HEK293 (cell line): ENCODE measurements around the gene TRPC4AP.

Experiments used
- CTCF ChIP-seq: fragments of 450-650 bp; formaldehyde crosslinking; IDR thresholded peaks from 2 replicates; pipeline ENCODE4 v1.5.1; 2016; ENCODE audit warnings: missing biosample characterization, missing genetic modification characterization
- GLI4 ChIP-seq: fragments of 450-650 bp; formaldehyde crosslinking; IDR thresholded peaks from 2 replicates; pipeline ENCODE4 v1.5.1; 2016; ENCODE audit warnings: missing biosample characterization, missing genetic modification characterization
- OVOL3 ChIP-seq: fragments of 450-650 bp; formaldehyde crosslinking; IDR thresholded peaks from 2 replicates; pipeline ENCODE4 v1.5.1; 2016; ENCODE audit warnings: missing biosample characterization, missing genetic modification characterization
- TCF7L2 ChIP-seq: IDR thresholded peaks from 2 replicates; pipeline ENCODE4 v1.6.1; 2011; ENCODE audit warnings: low read depth, mild to moderate bottlenecking, inconsistent platforms, low read length, moderate library complexity, borderline replicate concordance
- ZBTB10 ChIP-seq: fragments of 450-650 bp; formaldehyde crosslinking; IDR thresholded peaks from 2 replicates; pipeline ENCODE4 v1.5.1; 2016; ENCODE audit warnings: missing biosample characterization, missing genetic modification characterization
- ZBTB21 ChIP-seq: fragments of 450-650 bp; formaldehyde crosslinking; IDR thresholded peaks from 2 replicates; pipeline ENCODE4 v1.5.1; 2017; ENCODE audit warnings: missing biosample characterization, missing genetic modification characterization
- ZNF138 ChIP-seq: fragments of 450-650 bp; formaldehyde crosslinking; IDR thresholded peaks from 2 replicates; pipeline ENCODE4 v1.5.1; 2016; ENCODE audit warnings: missing biosample characterization, missing genetic modification characterization, borderline replicate concordance
- ZNF146 ChIP-seq: fragments of 450-650 bp; formaldehyde crosslinking; IDR thresholded peaks from 2 replicates; pipeline ENCODE4 v1.5.1; 2016; ENCODE audit warnings: missing biosample characterization, missing genetic modification characterization
- ZNF175 ChIP-seq: fragments of 450-650 bp; formaldehyde crosslinking; IDR thresholded peaks from 2 replicates; pipeline ENCODE4 v1.5.1; 2016; ENCODE audit warnings: missing biosample characterization, missing genetic modification characterization
- ZNF274 ChIP-seq, 2 experiments: fragments of 200-500 bp in 1 of 2; fragments of 450-650 bp in 1 of 2; sonication (Bioruptor generic) in 1 of 2; formaldehyde crosslinking in 1 of 2; IDR thresholded peaks; 2 replicates each; pipeline versions ENCODE4 v1.5.1 to v1.6.1; 2014 to 2016; ENCODE audit warnings: borderline replicate concordance in 1 of 2, inconsistent platforms in 1 of 2, low read length in 1 of 2, missing biosample characterization in 1 of 2, missing genetic modification characterization in 1 of 2
- ZNF513 ChIP-seq: fragments of 450-650 bp; IDR thresholded peaks from 2 replicates; pipeline ENCODE4 v1.5.1; 2018; ENCODE audit warnings: missing biosample characterization, missing genetic modification characterization
- TF ChIP-seq, protein P1 (sequence below): fragments of 450-650 bp; formaldehyde crosslinking; IDR thresholded peaks from 2 replicates; pipeline ENCODE4 v1.5.1; 2016; ENCODE audit warnings: missing biosample characterization, missing genetic modification characterization
- TF ChIP-seq, protein P2 (sequence below): fragments of 450-650 bp; formaldehyde crosslinking; IDR thresholded peaks from 2 replicates; pipeline ENCODE4 v1.5.1; 2016; ENCODE audit warnings: missing biosample characterization, missing genetic modification characterization

GRCh38 chr20:35059612-35060011 is 33.0 kb downstream of the TRPC4AP start:
- TF ChIP-seq CTCF (tag by site-specific recombination) = no peak
- no peak for TF ChIP-seq ZNF274 (IDR thresholded peaks at IDR 0.05; ENCODE audit: low read length)
- no peak for TF ChIP-seq ZNF274 (tag by site-specific recombination; IDR thresholded peaks at IDR 0.05; ENCODE audit: borderline replicate concordance)
- no peak for TF ChIP-seq ZBTB10
- no peak for TF ChIP-seq ZBTB21 (tag by site-specific recombination)
- peak; percentile 100 for TF ChIP-seq ZNF513 (tag by site-specific recombination)
- TF ChIP-seq, protein P1, sequence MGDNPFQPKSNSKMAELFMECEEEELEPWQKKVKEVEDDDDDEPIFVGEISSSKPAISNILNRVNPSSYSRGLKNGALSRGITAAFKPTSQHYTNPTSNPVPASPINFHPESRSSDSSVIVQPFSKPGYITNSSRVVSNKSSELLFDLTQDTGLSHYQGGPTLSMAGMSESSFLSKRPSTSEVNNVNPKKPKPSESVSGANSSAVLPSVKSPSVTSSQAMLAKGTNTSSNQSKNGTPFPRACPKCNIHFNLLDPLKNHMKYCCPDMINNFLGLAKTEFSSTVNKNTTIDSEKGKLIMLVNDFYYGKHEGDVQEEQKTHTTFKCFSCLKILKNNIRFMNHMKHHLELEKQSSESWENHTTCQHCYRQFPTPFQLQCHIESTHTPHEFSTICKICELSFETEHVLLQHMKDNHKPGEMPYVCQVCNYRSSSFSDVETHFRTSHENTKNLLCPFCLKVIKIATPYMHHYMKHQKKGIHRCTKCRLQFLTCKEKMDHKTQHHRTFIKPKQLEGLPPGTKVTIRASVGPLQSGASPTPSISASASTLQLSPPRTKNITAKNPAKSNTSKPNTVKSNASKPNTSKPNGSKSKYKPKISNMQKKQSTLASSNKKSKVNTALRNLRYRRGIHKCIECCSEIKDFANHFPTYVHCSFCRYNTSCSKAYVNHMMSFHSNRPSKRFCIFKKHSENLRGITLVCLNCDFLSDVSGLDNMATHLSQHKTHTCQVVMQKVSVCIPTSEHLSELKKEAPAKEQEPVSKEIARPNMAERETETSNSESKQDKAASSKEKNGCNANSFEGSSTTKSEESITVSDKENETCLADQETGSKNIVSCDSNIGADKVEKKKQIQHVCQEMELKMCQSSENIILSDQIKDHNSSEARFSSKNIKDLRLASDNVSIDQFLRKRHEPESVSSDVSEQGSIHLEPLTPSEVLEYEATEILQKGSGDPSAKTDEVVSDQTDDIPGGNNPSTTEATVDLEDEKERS (tag by site-specific recombination) = no peak
- TF ChIP-seq GLI4 (tag by site-specific recombination) = no peak
- no peak for TF ChIP-seq ZNF146 (tag by site-specific recombination)
- no peak for TF ChIP-seq TCF7L2
- TF ChIP-seq ZNF175 = no peak
- TF ChIP-seq, protein P2, sequence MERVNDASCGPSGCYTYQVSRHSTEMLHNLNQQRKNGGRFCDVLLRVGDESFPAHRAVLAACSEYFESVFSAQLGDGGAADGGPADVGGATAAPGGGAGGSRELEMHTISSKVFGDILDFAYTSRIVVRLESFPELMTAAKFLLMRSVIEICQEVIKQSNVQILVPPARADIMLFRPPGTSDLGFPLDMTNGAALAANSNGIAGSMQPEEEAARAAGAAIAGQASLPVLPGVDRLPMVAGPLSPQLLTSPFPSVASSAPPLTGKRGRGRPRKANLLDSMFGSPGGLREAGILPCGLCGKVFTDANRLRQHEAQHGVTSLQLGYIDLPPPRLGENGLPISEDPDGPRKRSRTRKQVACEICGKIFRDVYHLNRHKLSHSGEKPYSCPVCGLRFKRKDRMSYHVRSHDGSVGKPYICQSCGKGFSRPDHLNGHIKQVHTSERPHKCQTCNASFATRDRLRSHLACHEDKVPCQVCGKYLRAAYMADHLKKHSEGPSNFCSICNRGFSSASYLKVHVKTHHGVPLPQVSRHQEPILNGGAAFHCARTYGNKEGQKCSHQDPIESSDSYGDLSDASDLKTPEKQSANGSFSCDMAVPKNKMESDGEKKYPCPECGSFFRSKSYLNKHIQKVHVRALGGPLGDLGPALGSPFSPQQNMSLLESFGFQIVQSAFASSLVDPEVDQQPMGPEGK (tag by site-specific recombination) = no peak
- no peak for TF ChIP-seq ZNF138
- TF ChIP-seq OVOL3 (tag by site-specific recombination) = no peak
